ENCODE data around the gene ATP5IF1. TPM values are rescaled to one million over a fixed set of nuclear protein-coding genes. Genes with fewer than 3 reads are reported as not detected.

The ATP5IF1 gene
- total and polyA plus RNA-seq, 2 of the 13 experiments (the other 11 are each of a cell fraction or from before 2014, with no cell fraction given): 97.7 to 131 TPM

DNA sequence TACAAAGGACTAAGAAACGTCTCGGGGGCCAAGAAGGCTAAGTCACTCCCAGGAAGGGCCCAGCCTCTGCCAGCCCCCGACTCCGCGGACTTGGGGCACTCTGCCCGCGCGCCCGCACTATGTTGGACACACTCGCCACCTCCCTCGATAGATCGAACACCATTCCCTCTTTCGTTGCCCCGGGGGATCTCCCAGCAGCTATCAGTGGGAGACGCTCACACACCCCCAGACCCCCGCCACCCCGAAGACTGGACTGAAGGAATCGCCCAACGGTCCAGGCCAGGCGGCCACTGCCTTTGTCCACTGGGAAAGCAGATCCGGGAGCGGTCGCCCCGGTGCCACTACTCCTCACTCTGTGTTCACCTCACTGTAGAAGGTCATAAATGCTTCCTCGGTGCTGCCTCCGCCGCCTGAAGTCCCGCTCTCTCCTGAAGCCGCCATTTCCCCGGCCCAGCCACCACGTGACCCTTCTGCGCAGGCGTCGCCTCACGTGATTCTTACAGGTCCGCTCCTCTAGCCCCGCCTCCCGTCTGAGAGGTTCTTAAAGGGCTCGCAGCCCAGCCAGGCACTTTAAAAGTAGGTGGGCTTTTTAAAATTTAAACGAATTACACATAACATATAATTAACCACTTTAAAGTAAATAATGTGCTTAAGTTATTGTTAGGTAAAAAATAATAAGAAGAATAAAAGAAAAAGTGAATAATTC, 3.2 kb upstream of the ATP5IF1 start, which contains the start of gene DNAJC8 (continued):
- TF ChIP-seq, protein P1, sequence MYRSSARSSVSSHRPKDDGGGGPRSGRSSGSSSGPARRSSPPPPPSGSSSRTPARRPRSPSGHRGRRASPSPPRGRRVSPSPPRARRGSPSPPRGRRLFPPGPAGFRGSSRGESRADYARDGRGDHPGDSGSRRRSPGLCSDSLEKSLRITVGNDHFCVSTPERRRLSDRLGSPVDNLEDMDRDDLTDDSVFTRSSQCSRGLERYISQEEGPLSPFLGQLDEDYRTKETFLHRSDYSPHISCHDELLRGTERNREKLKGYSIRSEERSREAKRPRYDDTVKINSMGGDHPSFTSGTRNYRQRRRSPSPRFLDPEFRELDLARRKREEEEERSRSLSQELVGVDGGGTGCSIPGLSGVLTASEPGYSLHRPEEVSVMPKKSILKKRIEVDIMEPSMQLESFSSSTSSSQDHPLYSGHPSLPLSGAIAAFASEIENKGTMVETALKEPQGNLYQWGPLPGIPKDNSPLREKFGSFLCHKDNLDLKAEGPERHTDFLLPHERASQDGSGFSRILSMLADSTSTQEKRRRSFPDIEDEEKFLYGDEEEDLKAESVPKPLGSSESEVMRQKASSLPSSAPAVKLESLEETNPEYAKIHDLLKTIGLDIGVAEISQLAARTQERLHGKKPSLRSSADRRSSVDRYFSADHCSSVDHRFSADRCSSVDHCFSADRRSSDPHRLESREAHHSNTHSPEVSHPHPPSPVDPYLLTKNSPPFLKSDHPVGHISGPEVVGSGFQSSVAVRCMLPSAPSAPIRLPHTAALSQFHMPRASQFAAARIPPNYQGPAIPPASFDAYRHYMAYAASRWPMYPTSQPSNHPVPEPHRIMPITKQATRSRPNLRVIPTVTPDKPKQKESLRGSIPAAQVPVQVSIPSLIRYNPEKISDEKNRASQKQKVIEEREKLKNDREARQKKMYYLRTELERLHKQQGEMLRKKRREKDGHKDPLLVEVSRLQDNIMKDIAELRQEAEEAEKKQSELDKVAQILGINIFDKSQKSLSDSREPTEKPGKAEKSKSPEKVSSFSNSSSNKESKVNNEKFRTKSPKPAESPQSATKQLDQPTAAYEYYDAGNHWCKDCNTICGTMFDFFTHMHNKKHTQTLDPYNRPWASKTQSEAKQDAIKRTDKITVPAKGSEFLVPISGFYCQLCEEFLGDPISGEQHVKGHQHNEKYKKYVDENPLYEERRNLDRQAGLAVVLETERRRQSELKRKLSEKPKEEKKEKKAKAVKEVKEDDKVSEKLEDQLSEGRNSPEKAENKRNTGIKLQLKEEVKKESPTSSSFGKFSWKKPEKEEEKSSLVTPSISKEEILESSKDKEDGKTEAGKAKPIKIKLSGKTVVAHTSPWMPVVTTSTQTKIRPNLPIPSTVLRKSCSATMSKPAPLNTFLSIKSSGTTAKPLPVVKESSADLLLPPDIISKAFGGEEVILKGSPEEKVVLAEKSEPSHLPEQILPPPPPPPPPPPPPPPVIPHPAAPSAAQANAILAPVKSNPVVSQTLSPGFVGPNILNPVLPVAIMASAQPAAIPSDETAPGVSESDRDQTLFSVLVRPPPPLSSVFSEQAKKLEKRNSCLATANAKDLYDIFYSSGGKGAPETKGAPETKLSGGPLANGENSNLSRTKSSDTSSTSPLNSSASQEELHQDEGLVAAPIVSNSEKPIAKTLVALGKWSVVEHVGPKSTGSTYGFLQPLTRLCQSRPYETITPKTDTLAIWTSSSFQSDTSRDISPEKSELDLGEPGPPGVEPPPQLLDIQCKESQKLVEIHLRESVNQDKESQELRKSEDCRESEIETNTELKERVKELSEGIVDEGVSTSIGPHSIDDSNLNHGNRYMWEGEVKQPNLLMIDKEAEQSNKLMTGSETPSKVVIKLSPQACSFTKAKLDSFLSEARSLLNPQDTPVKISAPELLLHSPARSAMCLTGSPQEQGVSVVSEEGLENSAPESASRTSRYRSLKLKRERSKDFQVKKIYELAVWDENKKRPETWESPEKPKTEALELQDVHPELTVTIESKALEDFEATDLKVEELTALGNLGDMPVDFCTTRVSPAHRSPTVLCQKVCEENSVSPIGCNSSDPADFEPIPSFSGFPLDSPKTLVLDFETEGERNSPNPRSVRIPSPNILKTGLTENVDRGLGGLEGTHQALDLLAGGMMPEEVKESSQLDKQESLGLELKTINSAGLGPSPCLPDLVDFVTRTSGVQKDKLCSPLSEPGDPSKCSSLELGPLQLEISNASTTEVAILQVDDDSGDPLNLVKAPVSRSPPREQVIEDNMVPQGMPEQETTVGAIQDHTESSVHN (CRISPR knock-in tag; IDR thresholded peaks at IDR 0.05): 0 out of 2 replicates have a peak, but pooled peaks have one; percentile 67
- TF ChIP-seq ZNF256 (CRISPR knock-in tag; conservative IDR thresholded peaks at IDR 0.05) (no peak), PHF8 (CRISPR knock-in tag; IDR thresholded peaks at IDR 0.05) (peak; percentile 77), ZNF20 (CRISPR knock-in tag; IDR thresholded peaks at IDR 0.05) (no peak), HIVEP1 (CRISPR knock-in tag; IDR thresholded peaks at IDR 0.05) (no peak), U2AF1 (optimal IDR thresholded peaks at IDR 0.05; ENCODE audit: low read depth, low read length) (no peak), ZNF205 (CRISPR knock-in tag; IDR thresholded peaks at IDR 0.05) (no peak), KDM3A (CRISPR knock-in tag; IDR thresholded peaks at IDR 0.05; ENCODE audit: low read depth) (peak; percentile 39; the same call in 1 of the 2 replicates), ZNF501 (CRISPR knock-in tag; IDR thresholded peaks at IDR 0.05) (peak; percentile 81), HDAC2 (CRISPR knock-in tag; IDR thresholded peaks at IDR 0.05) (peak; percentile 27; the same call in 1 of the 2 replicates), HNRNPH1 (optimal IDR thresholded peaks at IDR 0.05; ENCODE audit: low read depth, low read length) (no peak), SSRP1 (CRISPR knock-in tag; IDR thresholded peaks at IDR 0.05) (no peak), FOXM1 (CRISPR knock-in tag; IDR thresholded peaks at IDR 0.05) (no peak), NR2F1 (CRISPR knock-in tag; IDR thresholded peaks at IDR 0.05) (0 out of 4 replicates have a peak, but pooled peaks of 1 of the 2 experiments have one; percentile 42), NCOA1 (CRISPR knock-in tag; IDR thresholded peaks at IDR 0.05) (no peak), FOXK1 (CRISPR knock-in tag; IDR thresholded peaks at IDR 0.05; ENCODE audit: borderline replicate concordance, low read depth) (peak; percentile 40; the same call in 1 of the 2 replicates), ZNF674 (CRISPR knock-in tag; IDR thresholded peaks at IDR 0.05; ENCODE audit: low read depth) (no peak), ZFP41 (CRISPR knock-in tag; IDR thresholded peaks at IDR 0.05; ENCODE audit: borderline replicate concordance) (no peak), SIX4 (CRISPR knock-in tag; IDR thresholded peaks at IDR 0.05) (no peak), MEF2D (CRISPR knock-in tag; IDR thresholded peaks at IDR 0.05) (no peak)
- TF ChIP-seq, protein P2, sequence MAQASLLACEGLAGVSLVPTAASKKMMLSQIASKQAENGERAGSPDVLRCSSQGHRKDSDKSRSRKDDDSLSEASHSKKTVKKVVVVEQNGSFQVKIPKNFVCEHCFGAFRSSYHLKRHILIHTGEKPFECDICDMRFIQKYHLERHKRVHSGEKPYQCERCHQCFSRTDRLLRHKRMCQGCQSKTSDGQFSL (CRISPR knock-in tag; IDR thresholded peaks at IDR 0.05): no peak
- TF ChIP-seq, protein P3, sequence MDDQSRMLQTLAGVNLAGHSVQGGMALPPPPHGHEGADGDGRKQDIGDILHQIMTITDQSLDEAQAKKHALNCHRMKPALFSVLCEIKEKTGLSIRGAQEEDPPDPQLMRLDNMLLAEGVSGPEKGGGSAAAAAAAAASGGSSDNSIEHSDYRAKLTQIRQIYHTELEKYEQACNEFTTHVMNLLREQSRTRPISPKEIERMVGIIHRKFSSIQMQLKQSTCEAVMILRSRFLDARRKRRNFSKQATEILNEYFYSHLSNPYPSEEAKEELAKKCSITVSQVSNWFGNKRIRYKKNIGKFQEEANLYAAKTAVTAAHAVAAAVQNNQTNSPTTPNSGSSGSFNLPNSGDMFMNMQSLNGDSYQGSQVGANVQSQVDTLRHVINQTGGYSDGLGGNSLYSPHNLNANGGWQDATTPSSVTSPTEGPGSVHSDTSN (CRISPR knock-in tag; IDR thresholded peaks at IDR 0.05; ENCODE audit: borderline replicate concordance): no peak

All from HepG2 (cell line).